Heart left ventricle (tissue), 13 donors: ENCODE data around the gene TRIM34.

Experiments
- POLR2A ChIP-seq, 2 donors: fragments of 450-650 bp; IDR thresholded peaks; one replicate each; pipeline ENCODE4 v1.6.1; 2017; ENCODE audit warnings: antibody characterized with exemption in 2 of 2, mild to moderate bottlenecking in 2 of 2, moderate library complexity in 2 of 2
- TF ChIP-seq, protein P1 (sequence below), 12 donors: fragments of 200-600 bp; sonication (generic) in 4 of 12; IDR thresholded peaks; one replicate each; pipeline versions ENCODE4 v1.5.0 to v1.8.0; 2018 to 2022; ENCODE audit warnings: antibody characterized with exemption in 12 of 12, mild to moderate bottlenecking in 5 of 12
- donor health status: ischemic (EF 13 %, LVEDD 7.1; RV severe dilation, severe dysfunction).
- donor health status: DM: no; HTN: yes; CAD: no.
- donor health status: DM: no; HTN: no; CAD: no.
- donor health status: ischemic (EF 25% LVEDD 6.9; RV normal size, moderate dysfunction).
- donor health status: ischemic (EF 25% LVEDD 5.7; RV mildly dilated, moderate dysfunction).
- donor health status: ischemic (EF 35%, LVEDD 5.7; RV mildly dilated, moderate dysfunction).
- donor health status: nonischemic (EF 11% LVEDD 7.7; RV severe dilation, severe dysfunction).
- donor health status: DM: yes; HTN: yes; CAD: no.
- donor health status: PGD.
- donor health status: ischemic (EF 29% LVEDD 5.4; RV normal size, mild dysfunction).
- donor health status: nonischemic (EF 23%, LVEDD 6.1; RV moderate dilation, normal function).

DNA sequence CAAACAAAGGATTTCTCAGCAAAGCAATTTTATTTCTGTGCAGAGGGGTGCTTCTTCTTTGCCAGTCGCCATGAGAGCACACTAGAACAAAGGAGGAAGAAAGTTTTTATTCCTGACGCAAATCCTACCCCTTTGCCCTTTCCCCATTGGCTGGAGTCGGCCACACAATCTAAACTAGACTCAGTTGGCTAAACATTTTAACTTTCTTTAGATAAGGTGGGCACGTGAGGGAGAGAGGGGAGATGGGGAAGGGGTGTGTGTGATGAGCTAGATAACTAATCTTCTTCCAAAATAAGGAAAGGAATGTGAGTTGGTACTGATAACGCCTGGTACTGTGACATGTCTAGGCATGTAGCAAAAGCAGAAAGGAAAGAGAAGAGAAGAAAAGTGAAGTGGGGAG lies 65.4 kb downstream of the TRIM34 start:
- TF ChIP-seq, protein P1, sequence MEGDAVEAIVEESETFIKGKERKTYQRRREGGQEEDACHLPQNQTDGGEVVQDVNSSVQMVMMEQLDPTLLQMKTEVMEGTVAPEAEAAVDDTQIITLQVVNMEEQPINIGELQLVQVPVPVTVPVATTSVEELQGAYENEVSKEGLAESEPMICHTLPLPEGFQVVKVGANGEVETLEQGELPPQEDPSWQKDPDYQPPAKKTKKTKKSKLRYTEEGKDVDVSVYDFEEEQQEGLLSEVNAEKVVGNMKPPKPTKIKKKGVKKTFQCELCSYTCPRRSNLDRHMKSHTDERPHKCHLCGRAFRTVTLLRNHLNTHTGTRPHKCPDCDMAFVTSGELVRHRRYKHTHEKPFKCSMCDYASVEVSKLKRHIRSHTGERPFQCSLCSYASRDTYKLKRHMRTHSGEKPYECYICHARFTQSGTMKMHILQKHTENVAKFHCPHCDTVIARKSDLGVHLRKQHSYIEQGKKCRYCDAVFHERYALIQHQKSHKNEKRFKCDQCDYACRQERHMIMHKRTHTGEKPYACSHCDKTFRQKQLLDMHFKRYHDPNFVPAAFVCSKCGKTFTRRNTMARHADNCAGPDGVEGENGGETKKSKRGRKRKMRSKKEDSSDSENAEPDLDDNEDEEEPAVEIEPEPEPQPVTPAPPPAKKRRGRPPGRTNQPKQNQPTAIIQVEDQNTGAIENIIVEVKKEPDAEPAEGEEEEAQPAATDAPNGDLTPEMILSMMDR (IDR thresholded peaks at IDR 0.05), result no peak
- TF ChIP-seq POLR2A (IDR thresholded peaks at IDR 0.05), result no peak
